Kidney (tissue), 14 donors: Measurements from ENCODE around the gene CYSLTR1. TPM values are rescaled to one million over a fixed set of nuclear protein-coding genes. Genes with fewer than 3 reads are reported as not detected.

Source experiments
- DNase-seq, 5 donors: peaks; one replicate each; pipeline ENCODE4 v3.0.0-alpha.2; 2013 to 2020
- FAIRE-seq: peaks from 2 replicates; lab custom pipeline; 2012; peaks lifted over from hg19 to GRCh38; lab: Jason Lieb, UNC
- H3K27ac ChIP-seq, 2 donors: one replicate each; pipeline ENCODE4 v1.7.0; 2013; ENCODE audit warnings: low read depth in 2 of 2, low read length in 2 of 2, inconsistent platforms in 1 of 2
- H3K27me3 ChIP-seq: one replicate; pipeline ENCODE4 v1.7.1; 2013; ENCODE audit warnings: low read length, inconsistent platforms; ENCODE audit not compliant: control insufficient read depth, insufficient read depth
- H3K36me3 ChIP-seq, 3 donors: one replicate each; pipeline versions ENCODE4 v1.7.0 to v1.7.1; 2013; ENCODE audit warnings: low read length in 3 of 3, control low read depth in 1 of 3, inconsistent platforms in 1 of 3; ENCODE audit not compliant: insufficient read depth in 3 of 3, control insufficient read depth in 2 of 3
- H3K4me1 ChIP-seq, 3 donors: one replicate each; pipeline versions ENCODE4 v1.7.0 to v1.7.1; 2013; ENCODE audit warnings: low read length in 3 of 3, inconsistent platforms in 1 of 3, low read depth in 1 of 3; ENCODE audit not compliant: control insufficient read depth in 2 of 3, insufficient read depth in 2 of 3
- H3K4me3 ChIP-seq, 3 donors: one replicate each; pipeline versions ENCODE4 v1.7.0 to v1.8.1; 2013; ENCODE audit warnings: low read length in 3 of 3, control low read depth in 1 of 3, inconsistent platforms in 1 of 3
- H3K9ac ChIP-seq, 3 donors: one replicate each; pipeline versions ENCODE4 v1.7.0 to v1.7.1; 2013; ENCODE audit warnings: low read length in 3 of 3, control low read depth in 1 of 3, inconsistent platforms in 1 of 3
- H3K9me3 ChIP-seq, 3 donors: one replicate each; pipeline versions ENCODE4 v1.7.0 to v1.7.1; 2013; ENCODE audit warnings: low read length in 3 of 3, control low read depth in 1 of 3, inconsistent platforms in 1 of 3; ENCODE audit not compliant: control insufficient read depth in 2 of 3, insufficient read depth in 1 of 3
- CTCF ChIP-seq: IDR thresholded peaks from 3 replicates; pipeline ENCODE4 v1.5.1; 2012; ENCODE audit warnings: mild to moderate bottlenecking, moderate library complexity, borderline replicate concordance; ENCODE audit not compliant: insufficient read depth; ENCODE audit errors: extremely low read depth
- intact Hi-C: fragments of 100-400 bp; cut with DNase I; formaldehyde crosslinking; loops from one replicate; pipeline ENCODE4 v1.11.1; 2022
- polyA plus RNA-seq: library from polyadenylated mRNA; stranded (reverse); fragments of 350-450 nt; fragmentation: Illumina TruSeq; extraction: RNeasy Lipid Tissue Mini Kit (QIAGEN cat#74804); gene quantifications from one replicate; pipeline ENCODE4 v1.2.3, GENCODE V29; 2014; ENCODE audit warnings: low read depth, low replicate concordance; ENCODE audit not compliant: insufficient read depth
- total RNA-seq: library from RNA; stranded (reverse); fragmentation: NEBNext Ultra II Directional; extraction: Animal tissue kit (Norgen Biotek cat#: 25700); gene quantifications from one replicate; pipeline ENCODE4 v1.2.1, GENCODE V29; 2021
- donor health status: control.
- donor health status: control.
- donor health status: control.
- donor health status: control.
- donor health status: control.
- donor health status: DM: yes; HTN: yes; CAD: no.
- donor health status: Normal renal cell carcinoma (clear cell type).

The CYSLTR1 gene
- total and polyA plus RNA-seq, 2 donors from 2014 or later = 1.5 to 5.5 TPM

GRCh38 chrX:78366576-78366975 lies 39.2 kb upstream of the CYSLTR1 start:
- no peak for TF ChIP-seq CTCF
- no peaks in the 10 kb centered on the region for H3K36me3 ChIP-seq
- FAIRE-seq = no peak

GRCh38 chrX:78357342-78358055 lies 30.1 kb upstream of the CYSLTR1 start:
- Histone ChIP-seq H3K4me1 (no peaks in the 10 kb centered on the region), H3K9ac (no peak overlapping the region), H3K27ac (no peak overlapping the region), H3K27me3 (no peaks in the 10 kb centered on the region), H3K9me3 (no peaks in the 10 kb centered on the region), H3K36me3 (no peaks in the 10 kb centered on the region), H3K4me3 (no peak overlapping the region)
- FAIRE-seq = no peak
- intact Hi-C loops = no loop called here
- TF ChIP-seq CTCF = no peak
- DNase-seq = no peak

More at GRCh38 chrX:78366576-78366975, 39.2 kb upstream of the CYSLTR1 start:
- Histone ChIP-seq H3K27ac (no peak overlapping the region), H3K27me3 (no peaks in the 10 kb centered on the region), H3K9ac (no peak overlapping the region), H3K9me3 (no peaks in the 10 kb centered on the region), H3K4me1 (no peaks in the 10 kb centered on the region), H3K4me3 (no peak overlapping the region)
- no peak for DNase-seq
- intact Hi-C loops = no loop called here

- FAIRE-seq (no peak), DNase-seq (peak in 2 of 5 donors; percentile 8 to 29)
- no peak overlapping the region for H3K4me3 ChIP-seq
- H3K36me3 ChIP-seq = no peaks in the 10 kb centered on the region
- no peaks in the 10 kb centered on the region for H3K4me1 ChIP-seq
- no peak for TF ChIP-seq CTCF
- H3K9ac ChIP-seq = no peak overlapping the region
- intact Hi-C loops = no loop called here
- no peaks in the 10 kb centered on the region for H3K9me3 ChIP-seq
- no peaks in the 10 kb centered on the region for H3K27me3 ChIP-seq
- H3K27ac ChIP-seq = no peak overlapping the region
Measured at GRCh38 chrX:78333521-78333920, 6.1 kb upstream of the CYSLTR1 start.
